Neural progenitor cell (in vitro differentiated cells): Measurements from ENCODE around the gene PAX6.
A peak's percentile ranks its signal among the peaks of the same experiment; 100 is the strongest.

Experiments
- EZH2 ChIP-seq: fragments of 200-600 bp; sonication (generic); IDR thresholded peaks from 2 replicates; pipeline ENCODE4 v1.6.1; 2017; ENCODE audit warnings: antibody characterized with exemption, mild to moderate bottlenecking, moderate library complexity
- EZH2phosphoT487 ChIP-seq: fragments of 200-600 bp; sonication (generic); IDR thresholded peaks from 2 replicates; pipeline ENCODE4 v1.6.1; 2017; ENCODE audit warnings: antibody characterized with exemption

- TF ChIP-seq EZH2phosphoT487 (no peak), EZH2 (peak; percentile 51)
Measured at GRCh38 chr11:31805629-31806185, 5.4 kb downstream of the PAX6 start.
